Neural crest cell (in vitro differentiated cells): ENCODE results near the gene FOXP1. TPM values are rescaled to one million over a fixed set of nuclear protein-coding genes. Genes with fewer than 3 reads are reported as not detected.

ENCODE experiments used
- DNase-seq: peaks from one replicate; pipeline ENCODE4 v3.0.0; 2021; ENCODE audit warnings: low read depth, mixed read lengths, low spot score
- H3K27ac Mint-ChIP-seq: one replicate; pipeline ENCODE4 v1.8.0; 2021; ENCODE audit warnings: mild to moderate bottlenecking, mixed read lengths; ENCODE audit not compliant: unreplicated experiment
- H3K27me3 Mint-ChIP-seq: 2 replicates; pipeline ENCODE4 v1.8.0; 2021; ENCODE audit warnings: low read depth, mild to moderate bottlenecking, mixed read lengths
- H3K36me3 Mint-ChIP-seq: 2 replicates; pipeline ENCODE4 v1.8.0; 2021; ENCODE audit warnings: low read depth, mild to moderate bottlenecking, mixed read lengths
- H3K4me1 Mint-ChIP-seq: 2 replicates; pipeline ENCODE4 v1.8.0; 2021; ENCODE audit warnings: mixed read lengths
- H3K4me3 Mint-ChIP-seq: one replicate; pipeline ENCODE4 v1.8.0; 2021; ENCODE audit warnings: mild to moderate bottlenecking, mixed read lengths
- H3K9me3 Mint-ChIP-seq: 2 replicates; pipeline ENCODE4 v1.8.0; 2021; ENCODE audit warnings: mixed read lengths
- total RNA-seq: library from RNA; stranded (reverse); gene quantifications from 2 replicates; pipeline ENCODE4 v1.2.1, GENCODE V29; 2021
- TF ChIP-seq, protein P1 (sequence below): fragments of 200-600 bp; sonication (generic); conservative IDR thresholded peaks from 2 replicates; pipeline ENCODE4 v1.5.0; 2021; ENCODE audit warnings: antibody characterized with exemption, mild to moderate bottlenecking

FOXP1 gene
- total RNA-seq, 1 donor from 2014 or later, result 22.8 TPM

GRCh38 chr3:71227270-71227661 is 356.3 kb downstream of the FOXP1 start:
- H3K4me1 Mint-ChIP-seq, result peaks cover 6% of the 10 kb centered on the region
- no peak overlapping the region for H3K4me3 Mint-ChIP-seq
- H3K36me3 Mint-ChIP-seq, result peaks cover 4% of the 10 kb centered on the region
- H3K9me3 Mint-ChIP-seq, result peaks cover 4% of the 10 kb centered on the region
- H3K27me3 Mint-ChIP-seq, result no peaks in the 10 kb centered on the region
- TF ChIP-seq, protein P1, sequence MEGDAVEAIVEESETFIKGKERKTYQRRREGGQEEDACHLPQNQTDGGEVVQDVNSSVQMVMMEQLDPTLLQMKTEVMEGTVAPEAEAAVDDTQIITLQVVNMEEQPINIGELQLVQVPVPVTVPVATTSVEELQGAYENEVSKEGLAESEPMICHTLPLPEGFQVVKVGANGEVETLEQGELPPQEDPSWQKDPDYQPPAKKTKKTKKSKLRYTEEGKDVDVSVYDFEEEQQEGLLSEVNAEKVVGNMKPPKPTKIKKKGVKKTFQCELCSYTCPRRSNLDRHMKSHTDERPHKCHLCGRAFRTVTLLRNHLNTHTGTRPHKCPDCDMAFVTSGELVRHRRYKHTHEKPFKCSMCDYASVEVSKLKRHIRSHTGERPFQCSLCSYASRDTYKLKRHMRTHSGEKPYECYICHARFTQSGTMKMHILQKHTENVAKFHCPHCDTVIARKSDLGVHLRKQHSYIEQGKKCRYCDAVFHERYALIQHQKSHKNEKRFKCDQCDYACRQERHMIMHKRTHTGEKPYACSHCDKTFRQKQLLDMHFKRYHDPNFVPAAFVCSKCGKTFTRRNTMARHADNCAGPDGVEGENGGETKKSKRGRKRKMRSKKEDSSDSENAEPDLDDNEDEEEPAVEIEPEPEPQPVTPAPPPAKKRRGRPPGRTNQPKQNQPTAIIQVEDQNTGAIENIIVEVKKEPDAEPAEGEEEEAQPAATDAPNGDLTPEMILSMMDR, result no peak
- DNase-seq, result no peak
- H3K27ac Mint-ChIP-seq, result peak overlapping the region; percentile 54

DNA sequence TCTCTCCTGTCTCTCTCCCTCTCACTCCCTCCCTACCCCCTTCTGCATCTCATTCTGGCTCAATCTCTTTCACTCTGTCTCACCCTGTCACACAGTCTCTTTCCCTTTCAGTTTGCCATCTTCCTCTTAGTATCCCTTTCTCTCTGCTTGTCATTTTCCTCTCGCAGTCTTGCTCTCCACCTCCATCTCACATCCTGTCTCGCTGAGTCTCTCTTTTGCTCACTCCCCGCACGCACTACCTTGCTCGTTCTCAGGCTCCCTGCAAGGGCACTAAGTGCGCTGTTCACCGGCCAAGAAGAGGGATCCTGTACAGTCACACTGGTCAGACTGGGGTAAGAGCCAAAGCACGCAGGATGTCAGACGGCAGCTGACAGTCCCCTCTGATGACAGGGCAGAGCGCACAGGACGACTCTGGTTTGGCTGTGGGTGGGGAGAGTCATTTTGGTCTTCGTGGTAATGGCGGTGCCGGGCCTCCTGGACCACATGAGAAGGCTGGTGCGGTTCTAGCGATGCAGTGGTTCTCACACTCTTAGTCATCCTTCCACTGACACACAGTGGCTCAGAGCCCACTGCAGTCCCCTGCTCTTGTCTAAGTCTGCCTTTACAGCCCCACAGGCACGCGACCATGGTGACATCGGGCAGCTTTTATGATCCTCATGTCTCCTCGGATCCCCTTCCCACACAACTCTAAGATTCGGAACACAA is 356.8 kb downstream of the FOXP1 start:
- Mint-ChIP-seq H3K4me1 (peaks cover 6% of the 10 kb centered on the region), H3K27ac (peak overlapping the region; percentile 79), H3K36me3 (peaks cover 4% of the 10 kb centered on the region), H3K4me3 (no peak overlapping the region), H3K9me3 (peaks cover 4% of the 10 kb centered on the region), H3K27me3 (no peaks in the 10 kb centered on the region)
- DNase-seq, result no peak
- TF ChIP-seq, protein P1, result no peak

- Mint-ChIP-seq H3K4me3 (no peak overlapping the region), H3K4me1 (peaks cover 6% of the 10 kb centered on the region), H3K27me3 (no peaks in the 10 kb centered on the region), H3K27ac (peak overlapping the region; percentile 79), H3K9me3 (peaks cover 4% of the 10 kb centered on the region), H3K36me3 (peaks cover 4% of the 10 kb centered on the region)
- TF ChIP-seq, protein P1, result no peak
- no peak for DNase-seq
Observed at GRCh38 chr3:71225951-71226564, 357.5 kb downstream of the FOXP1 start.

- Mint-ChIP-seq H3K36me3 (peaks cover 4% of the 10 kb centered on the region), H3K27me3 (no peaks in the 10 kb centered on the region), H3K9me3 (peaks cover 4% of the 10 kb centered on the region), H3K4me3 (no peak overlapping the region), H3K4me1 (peaks cover 6% of the 10 kb centered on the region), H3K27ac (no peak overlapping the region)
- TF ChIP-seq, protein P1, result no peak
- no peak for DNase-seq
Observed at GRCh38 chr3:71225002-71225684, 358.4 kb downstream of the FOXP1 start.

GRCh38 chr3:71219744-71220638 is 363.5 kb downstream of the FOXP1 start:
- TF ChIP-seq, protein P1, result no peak
- H3K27ac Mint-ChIP-seq, result no peak overlapping the region
- H3K9me3 Mint-ChIP-seq, result peaks cover 4% of the 10 kb centered on the region
- no peak for DNase-seq
- peaks cover 4% of the 10 kb centered on the region for H3K36me3 Mint-ChIP-seq
- no peaks in the 10 kb centered on the region for H3K4me1 Mint-ChIP-seq
- no peak overlapping the region for H3K4me3 Mint-ChIP-seq
- no peaks in the 10 kb centered on the region for H3K27me3 Mint-ChIP-seq
